ENCODE results near the gene C6orf163.
"Not testable (repeated sequence)": the region's sequence is repeated elsewhere in the genome, so short reads cannot be mapped to it uniquely, and the experiment has no call there.

DNA sequence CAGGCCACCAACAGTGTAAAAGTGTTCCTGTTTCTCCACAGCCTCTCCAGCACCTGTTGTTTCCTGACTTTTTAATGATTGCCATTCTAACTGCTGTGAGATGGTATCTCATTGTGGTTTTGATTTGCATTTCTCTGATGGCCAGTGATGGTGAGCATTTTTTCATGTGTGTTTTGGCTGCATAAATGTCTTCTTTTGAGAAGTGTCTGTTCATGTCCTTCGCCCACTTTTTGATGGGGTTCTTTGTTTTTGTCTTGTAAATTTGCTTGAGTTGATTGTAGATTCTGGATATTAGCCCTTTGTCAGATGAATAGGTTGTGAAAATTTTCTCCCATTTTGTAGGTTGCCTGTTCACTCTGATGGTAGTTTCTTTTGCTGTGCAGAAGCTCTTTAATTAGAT, 20.7 kb upstream of the C6orf163 start:
- TF ChIP-seq, protein P1, sequence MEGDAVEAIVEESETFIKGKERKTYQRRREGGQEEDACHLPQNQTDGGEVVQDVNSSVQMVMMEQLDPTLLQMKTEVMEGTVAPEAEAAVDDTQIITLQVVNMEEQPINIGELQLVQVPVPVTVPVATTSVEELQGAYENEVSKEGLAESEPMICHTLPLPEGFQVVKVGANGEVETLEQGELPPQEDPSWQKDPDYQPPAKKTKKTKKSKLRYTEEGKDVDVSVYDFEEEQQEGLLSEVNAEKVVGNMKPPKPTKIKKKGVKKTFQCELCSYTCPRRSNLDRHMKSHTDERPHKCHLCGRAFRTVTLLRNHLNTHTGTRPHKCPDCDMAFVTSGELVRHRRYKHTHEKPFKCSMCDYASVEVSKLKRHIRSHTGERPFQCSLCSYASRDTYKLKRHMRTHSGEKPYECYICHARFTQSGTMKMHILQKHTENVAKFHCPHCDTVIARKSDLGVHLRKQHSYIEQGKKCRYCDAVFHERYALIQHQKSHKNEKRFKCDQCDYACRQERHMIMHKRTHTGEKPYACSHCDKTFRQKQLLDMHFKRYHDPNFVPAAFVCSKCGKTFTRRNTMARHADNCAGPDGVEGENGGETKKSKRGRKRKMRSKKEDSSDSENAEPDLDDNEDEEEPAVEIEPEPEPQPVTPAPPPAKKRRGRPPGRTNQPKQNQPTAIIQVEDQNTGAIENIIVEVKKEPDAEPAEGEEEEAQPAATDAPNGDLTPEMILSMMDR (IDR thresholded peaks at IDR 0.05): not testable (repeated sequence)
- TF ChIP-seq POLR2A (IDR thresholded peaks at IDR 0.05): not testable (repeated sequence)
